Measurements from ENCODE around the gene PARVB. TPM values are rescaled to one million over a fixed set of nuclear protein-coding genes. Genes with fewer than 3 reads are reported as not detected.

Gene PARVB
- total RNA-seq, 1 donor from 2014 or later = 6.6 TPM

DNA sequence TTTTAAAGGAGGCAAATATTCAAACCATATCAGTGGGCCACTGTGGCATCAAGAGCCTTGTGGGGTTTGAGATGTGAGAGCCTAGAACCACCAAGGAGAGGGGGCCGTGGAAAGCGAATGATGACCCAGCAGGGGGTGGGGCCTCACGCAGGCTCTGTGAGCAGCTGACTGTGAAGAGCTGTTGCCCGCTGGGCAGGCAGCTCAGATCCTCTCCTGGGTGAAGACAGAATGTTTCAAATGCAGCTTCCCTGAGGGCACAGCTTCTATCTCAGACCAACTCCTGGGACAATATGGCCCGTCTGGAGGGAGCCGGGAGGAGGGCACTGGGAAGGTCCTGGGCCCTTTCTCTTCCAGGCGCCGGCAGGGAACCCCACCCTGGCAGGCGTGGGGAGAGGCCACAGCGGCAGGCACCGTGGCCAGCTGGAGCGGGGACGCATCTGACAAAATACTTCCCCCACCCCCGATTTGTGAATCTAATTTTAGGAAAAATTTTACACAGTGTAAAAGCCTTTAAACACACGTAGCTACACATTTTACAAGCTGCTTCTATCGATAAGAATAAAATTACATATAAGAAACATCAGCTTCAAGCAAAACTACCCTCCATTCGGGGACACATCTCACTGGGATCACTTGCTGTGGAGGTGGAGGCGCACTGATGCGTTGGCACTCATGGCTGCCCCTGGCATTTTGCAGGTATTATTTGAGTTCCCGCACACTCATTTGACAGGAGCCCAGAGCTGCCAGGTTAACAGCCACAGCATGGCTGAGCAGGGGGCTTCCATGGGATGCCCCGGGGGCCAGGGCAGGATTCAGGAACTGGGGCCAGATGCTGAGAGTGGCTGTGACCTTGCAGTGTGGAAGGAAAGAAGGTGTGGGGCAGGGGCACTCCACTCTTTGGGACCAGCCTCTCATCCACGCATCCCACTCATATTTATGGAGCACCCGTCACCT lies 196.9 kb downstream of the PARVB start:
- DNase-seq = no peak

- DNase-seq = no peak
Measured at GRCh38 chr22:44221710-44222475, 197.8 kb downstream of the PARVB start.

Other genes starting within 250 kb of the PARVB start
- gene EFCAB6, start 212.0 kb upstream of the PARVB start, total RNA-seq = 2.1 TPM
- gene SULT4A1, start 161.8 kb upstream of the PARVB start, total RNA-seq = 0.89 TPM
- 2.3 TPM for gene PNPLA5, start 132.3 kb upstream of the PARVB start, total RNA-seq
- gene PNPLA3, start 100.5 kb upstream of the PARVB start, total RNA-seq = 7.5 TPM
- gene SAMM50, start 68.9 kb upstream of the PARVB start, total RNA-seq = 40.1 TPM
- 5.7 TPM for gene PARVG, start 156.6 kb downstream of the PARVB start, total RNA-seq

All from skin of body (tissue), 2 donors.